Activated CD8-positive, alpha-beta T cell treated with anti-CD3 and anti-CD28 coated beads for 36 hours (primary cell): ENCODE results near the gene EFHC2. TPM values are rescaled to one million over a fixed set of nuclear protein-coding genes. Genes with fewer than 3 reads are reported as not detected.

Experiments used
- ATAC-seq: fragments of 200-7000 bp; cut with Tn5 transposase; one replicate; pipeline ENCODE4 v1.10.0; 2021; ENCODE audit warnings: mild to moderate bottlenecking, moderate library complexity
- CTCF ChIA-PET: fragments of 350-600 bp; sonication (Branson Sonifier 250); formaldehyde crosslinking; loops from one replicate; lab custom pipeline; 2021; ENCODE audit warnings: antibody characterized with exemption; lab: Charles Lee
- POLR2A ChIA-PET: fragments of 350-600 bp; sonication (Branson Sonifier 250); formaldehyde crosslinking; loops from one replicate; lab custom pipeline; 2021; ENCODE audit warnings: antibody characterized with exemption; lab: Charles Lee
- DNase-seq: peaks from one replicate; pipeline ENCODE4 v3.0.0-alpha.2; 2020
- H3K27ac Mint-ChIP-seq: one replicate; pipeline ENCODE4 v1.8.0; 2021; ENCODE audit warnings: mild to moderate bottlenecking, mixed read lengths
- H3K27me3 Mint-ChIP-seq: one replicate; pipeline ENCODE4 v1.8.0; 2021; ENCODE audit warnings: mixed read lengths
- H3K36me3 Mint-ChIP-seq: one replicate; pipeline ENCODE4 v1.8.0; 2021; ENCODE audit warnings: low read depth, mixed read lengths
- H3K4me1 Mint-ChIP-seq: one replicate; pipeline ENCODE4 v1.8.0; 2021; ENCODE audit warnings: low read depth, mixed read lengths
- H3K4me3 Mint-ChIP-seq: one replicate; pipeline ENCODE4 v1.8.0; 2021; ENCODE audit warnings: mild to moderate bottlenecking, moderate library complexity, mixed read lengths
- H3K9me3 Mint-ChIP-seq: one replicate; pipeline ENCODE4 v1.8.0; 2021; ENCODE audit warnings: mixed read lengths
- intact Hi-C: fragments of 100-400 bp; cut with micrococcal nuclease; formaldehyde crosslinking; loops from one replicate; pipeline ENCODE4 v1.10.0; 2022
- total RNA-seq, 2 experiments: library from RNA; stranded (reverse); gene quantifications; one replicate each; pipeline ENCODE4 v1.2.3, GENCODE V29; 2021
- TF ChIP-seq, protein P1 (sequence below): fragments of 200-600 bp; IDR thresholded peaks from one replicate; pipeline ENCODE4 v1.8.0; 2022; ENCODE audit warnings: antibody characterized with exemption, mild to moderate bottlenecking

The EFHC2 gene
- total RNA-seq, 2 experiments from 2014 or later: 0.20 to 0.31 TPM

- ATAC-seq: no peak
- Mint-ChIP-seq H3K9me3 (no peaks in the 10 kb centered on the region), H3K27me3 (no peaks in the 10 kb centered on the region), H3K4me3 (no peak overlapping the region), H3K4me1 (peaks cover 17% of the 10 kb centered on the region), H3K36me3 (no peaks in the 10 kb centered on the region), H3K27ac (no peak overlapping the region)
- intact Hi-C loops: loop anchor here (10.0 kb wide), 1 partner anchor 289 kb away; no protein-coding TSS in a partner anchor
- DNase-seq: peak; percentile 5
- POLR2A ChIA-PET: no interaction called here
- CTCF ChIA-PET: interaction anchor here (0.9 to 2.7 kb wide), 16 partner anchors 9 to 826 kb away, joined by 3 to 31 read pairs (median 4); no protein-coding TSS in a partner anchor
- TF ChIP-seq, protein P1, sequence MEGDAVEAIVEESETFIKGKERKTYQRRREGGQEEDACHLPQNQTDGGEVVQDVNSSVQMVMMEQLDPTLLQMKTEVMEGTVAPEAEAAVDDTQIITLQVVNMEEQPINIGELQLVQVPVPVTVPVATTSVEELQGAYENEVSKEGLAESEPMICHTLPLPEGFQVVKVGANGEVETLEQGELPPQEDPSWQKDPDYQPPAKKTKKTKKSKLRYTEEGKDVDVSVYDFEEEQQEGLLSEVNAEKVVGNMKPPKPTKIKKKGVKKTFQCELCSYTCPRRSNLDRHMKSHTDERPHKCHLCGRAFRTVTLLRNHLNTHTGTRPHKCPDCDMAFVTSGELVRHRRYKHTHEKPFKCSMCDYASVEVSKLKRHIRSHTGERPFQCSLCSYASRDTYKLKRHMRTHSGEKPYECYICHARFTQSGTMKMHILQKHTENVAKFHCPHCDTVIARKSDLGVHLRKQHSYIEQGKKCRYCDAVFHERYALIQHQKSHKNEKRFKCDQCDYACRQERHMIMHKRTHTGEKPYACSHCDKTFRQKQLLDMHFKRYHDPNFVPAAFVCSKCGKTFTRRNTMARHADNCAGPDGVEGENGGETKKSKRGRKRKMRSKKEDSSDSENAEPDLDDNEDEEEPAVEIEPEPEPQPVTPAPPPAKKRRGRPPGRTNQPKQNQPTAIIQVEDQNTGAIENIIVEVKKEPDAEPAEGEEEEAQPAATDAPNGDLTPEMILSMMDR: peak; percentile 44
These were observed 99.5 kb downstream of the EFHC2 start for GRCh38 chrX:44244008-44244407.

GRCh38 chrX:44241546-44241945 is 101.9 kb downstream of the EFHC2 start:
- Mint-ChIP-seq H3K27me3 (no peaks in the 10 kb centered on the region), H3K9me3 (no peaks in the 10 kb centered on the region), H3K36me3 (no peaks in the 10 kb centered on the region), H3K4me1 (peaks cover 17% of the 10 kb centered on the region), H3K4me3 (no peak overlapping the region), H3K27ac (no peak overlapping the region)
- intact Hi-C loops: loop anchor here (10.0 kb wide), 1 partner anchor 287 kb away; no protein-coding TSS in a partner anchor
- ChIA-PET CTCF (no interaction called here), POLR2A (no interaction called here)
- DNase-seq (no peak), ATAC-seq (no peak)
- TF ChIP-seq, protein P1: no peak

- no peak for ATAC-seq
- Mint-ChIP-seq H3K27ac (no peak overlapping the region), H3K4me3 (no peak overlapping the region), H3K9me3 (no peaks in the 10 kb centered on the region), H3K27me3 (no peaks in the 10 kb centered on the region), H3K4me1 (peaks cover 10% of the 10 kb centered on the region), H3K36me3 (no peaks in the 10 kb centered on the region)
- ChIA-PET POLR2A (no interaction called here), CTCF (no interaction called here)
- intact Hi-C loops: loop anchor here (10.0 kb wide), 1 partner anchor 285 kb away; no protein-coding TSS in a partner anchor
- TF ChIP-seq, protein P1: no peak
- DNase-seq: no peak
These were observed 103.4 kb downstream of the EFHC2 start for GRCh38 chrX:44240036-44240435.

- ChIA-PET CTCF (no interaction called here), POLR2A (no interaction called here)
- H3K27me3 Mint-ChIP-seq: no peaks in the 10 kb centered on the region
- H3K9me3 Mint-ChIP-seq: no peaks in the 10 kb centered on the region
- TF ChIP-seq, protein P1: no peak
- H3K27ac Mint-ChIP-seq: no peak overlapping the region
- no peak overlapping the region for H3K4me3 Mint-ChIP-seq
- intact Hi-C loops: no loop called here
- H3K36me3 Mint-ChIP-seq: no peaks in the 10 kb centered on the region
- ATAC-seq: no peak
- no peak for DNase-seq
- H3K4me1 Mint-ChIP-seq: peaks cover 6% of the 10 kb centered on the region
These were observed 104.4 kb downstream of the EFHC2 start for GRCh38 chrX:44239036-44239435.

DNA sequence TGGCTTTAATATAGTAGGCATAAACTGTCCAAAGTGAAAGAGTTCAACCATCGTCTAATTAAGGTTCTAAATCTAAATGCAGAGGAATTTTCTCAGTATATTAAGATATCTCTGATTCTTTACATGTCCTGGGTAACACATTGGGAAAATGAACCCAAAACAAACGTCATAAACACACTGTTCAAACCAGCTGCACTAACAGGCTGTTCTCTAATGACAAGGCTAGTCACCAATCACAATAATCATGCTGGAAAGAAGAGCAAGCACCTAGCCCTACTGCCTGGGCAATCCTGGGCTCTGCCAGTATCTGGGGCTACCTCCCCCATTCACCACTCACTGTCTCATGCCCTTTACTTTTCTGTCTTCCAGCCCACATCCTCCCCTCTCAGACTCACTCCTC is 107.9 kb downstream of the EFHC2 start:
- H3K4me1 Mint-ChIP-seq: no peaks in the 10 kb centered on the region
- ChIA-PET POLR2A (interaction anchor here (0.7 kb wide), 1 partner anchor 12 kb away, joined by 3 read pairs; no protein-coding TSS in a partner anchor), CTCF (no interaction called here)
- ATAC-seq (no peak), DNase-seq (no peak)
- intact Hi-C loops: no loop called here
- no peak overlapping the region for H3K4me3 Mint-ChIP-seq
- no peaks in the 10 kb centered on the region for H3K9me3 Mint-ChIP-seq
- H3K36me3 Mint-ChIP-seq: no peaks in the 10 kb centered on the region
- no peaks in the 10 kb centered on the region for H3K27me3 Mint-ChIP-seq
- TF ChIP-seq, protein P1: no peak
- no peak overlapping the region for H3K27ac Mint-ChIP-seq
